K562 (cell line): ENCODE measurements around the gene IGLON5. TPM values are rescaled to one million over a fixed set of nuclear protein-coding genes. Genes with fewer than 3 reads are reported as not detected.

Source experiments
- ATAC-seq: fragments of 200-7000 bp; cut with Tn5 transposase; 3 replicates; pipeline ENCODE4 v1.9.1; 2020; ENCODE audit warnings: moderate library complexity
- Bru-seq: library from RNA; stranded (reverse); fragments of 400-500 nt; gene quantifications from one replicate; lab custom pipeline; 2021; lab: Mats Ljungman, UMichigan
- BruChase-seq, 2 experiments: library from RNA; stranded (reverse); fragments of 400-500 nt; gene quantifications; one replicate each; lab custom pipeline; 2021; lab: Mats Ljungman, UMichigan
- BruUV-seq: library from RNA; stranded (reverse); fragments of 400-500 nt; replicated peaks from 2 replicates; lab custom pipeline; 2021; lab: Mats Ljungman, UMichigan
- CTCF ChIA-PET: fragments of 300-600 bp; formaldehyde crosslinking; extraction: SDS; loops from one replicate; lab custom pipeline; 2021; ENCODE audit warnings: low intra/inter-chr PET ratio; lab: Yijun Ruan, JAX
- POLR2A ChIA-PET: fragments of 300-600, 350-650 bp; sonication (Branson Sonifier 250); formaldehyde crosslinking; extraction: SDS; loops from one replicate; lab custom pipeline; 2021; ENCODE audit warnings: antibody characterized with exemption, inconsistent platforms; lab: Yijun Ruan, JAX
- DNase-seq, 4 experiments: peaks; one replicate each; pipeline versions ENCODE4 v3.0.0 to v3.0.0-alpha.2; 2011 to 2018; ENCODE audit warnings: low spot score in 3 of 4, mixed read lengths in 3 of 4; ENCODE audit errors: extremely low read depth in 1 of 4
- FAIRE-seq: peaks from 2 replicates; lab custom pipeline; 2011; peaks lifted over from hg19 to GRCh38; lab: Jason Lieb, UNC
- H2AFZ ChIP-seq: 2 replicates; pipeline ENCODE4 v1.6.0; 2011; ENCODE audit warnings: low read depth, low read length, control low read depth, inconsistent platforms
- H3K27ac ChIP-seq: fragments of 200-600 bp; 3 replicates; pipeline ENCODE4 v1.8.0; 2011; ENCODE audit warnings: low read depth, mild to moderate bottlenecking, control low read depth, inconsistent platforms, low read length, moderate library complexity, mixed read lengths; ENCODE audit errors: extremely low read depth
- H3K27me3 ChIP-seq, 2 experiments: fragments of 300-600 bp in 1 of 2; 2 replicates in 1 of 2; 3 replicates in 1 of 2; pipeline versions ENCODE4 v1.6.0 to v1.8.0; 2011; ENCODE audit warnings: inconsistent platforms in 2 of 2, low read length in 2 of 2, mild to moderate bottlenecking in 1 of 2, mixed read lengths in 1 of 2, moderate library complexity in 1 of 2; ENCODE audit not compliant: control insufficient read depth in 2 of 2, insufficient read depth in 2 of 2
- H3K36me3 ChIP-seq: fragments of 300-600 bp; 3 replicates; pipeline ENCODE4 v1.8.0; 2011; ENCODE audit warnings: mild to moderate bottlenecking, low read length, inconsistent platforms; ENCODE audit not compliant: control insufficient read depth, insufficient read depth
- H3K4me1 ChIP-seq, 2 experiments: fragments of 200-600 bp in 1 of 2; replicated peaks in 1 of 2; 2 replicates in 1 of 2; 3 replicates in 1 of 2; pipeline versions ENCODE4 v1.5.1 to v1.8.0; 2011; ENCODE audit warnings: inconsistent platforms in 2 of 2, low read length in 2 of 2, mild to moderate bottlenecking in 1 of 2, mixed read lengths in 1 of 2, moderate library complexity in 1 of 2; ENCODE audit not compliant: control insufficient read depth in 2 of 2, insufficient read depth in 2 of 2
- H3K4me2 ChIP-seq: 2 replicates; pipeline ENCODE4 v1.6.1; 2011; ENCODE audit warnings: low read length, control low read depth, inconsistent platforms, mixed read lengths; ENCODE audit not compliant: insufficient read depth
- H3K4me3 ChIP-seq: fragments of 200-600 bp; sonication (generic), shearing (Covaris generic); 2 replicates; pipeline ENCODE4 v1.5.1; 2016; ENCODE audit warnings: control low read depth, inconsistent platforms
- H3K79me2 ChIP-seq: fragments of 200-600 bp; 3 replicates; pipeline ENCODE4 v1.8.0; 2011; ENCODE audit warnings: low read length, inconsistent platforms; ENCODE audit not compliant: control insufficient read depth, insufficient read depth
- H3K9ac ChIP-seq, 2 experiments: 2 replicates each; pipeline versions ENCODE4 v1.6.0 to v1.6.1; 2011; ENCODE audit warnings: low read depth in 2 of 2, low read length in 2 of 2, control low read depth in 1 of 2, inconsistent platforms in 1 of 2, mild to moderate bottlenecking in 1 of 2, mixed read lengths in 1 of 2; ENCODE audit not compliant: insufficient read depth in 1 of 2
- H3K9me1 ChIP-seq: one replicate; pipeline ENCODE4 v1.6.0; 2011; ENCODE audit warnings: inconsistent platforms, mild to moderate bottlenecking, low read length, moderate library complexity; ENCODE audit not compliant: control insufficient read depth, insufficient read depth
- H3K9me3 ChIP-seq: replicated peaks from 2 replicates; pipeline ENCODE4 v1.5.1; 2011; ENCODE audit warnings: low read depth, low read length, inconsistent platforms; ENCODE audit not compliant: control insufficient read depth, insufficient read depth
- H4K20me1 ChIP-seq: replicated peaks from 2 replicates; pipeline ENCODE4 v1.6.1; 2011; ENCODE audit warnings: low read length, inconsistent platforms, mixed read lengths; ENCODE audit not compliant: control insufficient read depth, insufficient read depth
- CREBBP ChIP-seq: IDR thresholded peaks from one replicate; pipeline ENCODE4 v1.6.1; 2012; ENCODE audit warnings: low read depth, mild to moderate bottlenecking, control low read depth, inconsistent platforms, low read length
- NFYB ChIP-seq: IDR thresholded peaks from 2 replicates; pipeline ENCODE4 v1.6.1; 2011; ENCODE audit warnings: mild to moderate bottlenecking, moderate library complexity; ENCODE audit not compliant: insufficient read length; ENCODE audit errors: extremely low read depth
- PRMT5 ChIP-seq: sonication (generic); formaldehyde crosslinking; IDR thresholded peaks from 2 replicates; pipeline ENCODE4 v1.5.0; 2020; ENCODE audit warnings: missing genetic modification reagents
- TOE1 ChIP-seq, 2 experiments: fragments of 450-650 bp in 1 of 2; sonication (generic) in 1 of 2; formaldehyde crosslinking in 1 of 2; IDR thresholded peaks; 2 replicates each; pipeline versions ENCODE4 v1.7.1 to v1.8.0; 2016 to 2022; ENCODE audit warnings: borderline replicate concordance in 2 of 2, mild to moderate bottlenecking in 2 of 2, antibody characterized with exemption in 1 of 2, inconsistent platforms in 1 of 2, low read depth in 1 of 2, missing genetic modification reagents in 1 of 2, moderate library complexity in 1 of 2
- WGBS: fragments of 100-300 bp; shearing (Covaris generic); methylation state at CpG from one replicate; pipeline ENCODE4 v1.1.6; 2016; ENCODE audit warnings: low coverage, mixed read lengths; ENCODE audit not compliant: insufficient coverage; ENCODE audit errors: missing lambda C conversion rate; 5-methylcytosine and 5-hydroxymethylcytosine counted together
- in situ Hi-C: fragments of 300-500 bp; cut with MboI; formaldehyde crosslinking; loops from 4 replicates; pipeline ENCODE4 v1.15.0; 2018; ENCODE audit warnings: inconsistent platforms, mixed read lengths
- intact Hi-C: fragments of 100-400 bp; cut with micrococcal nuclease; formaldehyde crosslinking; loops from 2 replicates; pipeline ENCODE4 v1.14.2; 2022
- long read RNA-seq, 3 experiments: library from polyadenylated mRNA in 2 of 3; library from RNA in 1 of 3; unstranded in 2 of 3; stranded (forward) in 1 of 3; transcript quantifications; one replicate each; pipeline ENCODE4 v2.0.0, GENCODE V29; 2019 to 2022
- polyA minus RNA-seq, 3 experiments: library from RNA; depleted of rRNA, polyadenylated mRNA; stranded (reverse); fragments of >200 nt; gene quantifications; 2 replicates each; pipeline ENCODE4 v1.2.3, GENCODE V29; 2011
- polyA plus RNA-seq, 8 experiments: library from polyadenylated mRNA; depleted of rRNA in 4 of 8; stranded (reverse) in 5 of 8; unstranded in 3 of 8; fragments of >200 nt; fragmentation: Nextera tagmentation in 2 of 8; fragmentation: Illumina TruSeq in 1 of 8; extraction: Ambion mirVana in 2 of 8; extraction: Trizol in 1 of 8; gene quantifications; 2 replicates each; pipeline versions ENCODE4 v1.2.1 to v1.2.3, GENCODE V29; 2011 to 2014; ENCODE audit warnings: inconsistent platforms in 1 of 8, missing spikeins in 1 of 8
- total RNA-seq, 7 experiments: library from RNA; depleted of rRNA in 6 of 7; stranded (reverse); fragments of >200 nt in 6 of 7; fragmentation: Illumina TruSeq in 2 of 7; extraction: Trizol in 2 of 7; gene quantifications; 2 replicates each; pipeline versions ENCODE4 v1.2.1 to v1.2.3, GENCODE V29; 2011 to 2021; ENCODE audit warnings: low replicate concordance in 1 of 7
- TF ChIP-seq, protein P1 (sequence below), 2 experiments: fragments of 450-650 bp; IDR thresholded peaks; 2 replicates each; pipeline ENCODE4 v1.6.1; 2016; ENCODE audit warnings: mild to moderate bottlenecking in 2 of 2, borderline replicate concordance in 1 of 2, low read depth in 1 of 2, moderate library complexity in 1 of 2

The IGLON5 gene
- 0.12 and 0.16 TPM in 2 replicates for total RNA-seq (2011; cell fraction: chromatin; rRNA removed; ENCODE audit: low replicate concordance)
- not detected in 2 replicates for total RNA-seq (2011; cell fraction: nucleolus; rRNA removed)
- 0.29 TPM in 1 of 2 replicates, not detected in the other for total RNA-seq (2011; cell fraction: nucleoplasm; rRNA removed)
- total RNA-seq (2014; rRNA removed) (0.12 and 0.14 TPM in 2 replicates), total RNA-seq (2014; rRNA removed; fragmentation: Illumina TruSeq; extraction: Trizol) (0.11 TPM in 1 of 2 replicates, not detected in the other), total RNA-seq (2015; rRNA removed; fragmentation: Illumina TruSeq; extraction: Trizol) (0.04 and 0.07 TPM in 2 replicates), total RNA-seq (2021) (0.22 and 0.27 TPM in 2 replicates), polyA plus RNA-seq (2011; rRNA removed) (0.14 TPM in 2 replicates), polyA plus RNA-seq (2014; fragmentation: Illumina TruSeq; extraction: Trizol) (0.14 and 0.15 TPM in 2 replicates), polyA plus RNA-seq (2014; fragmentation: Nextera tagmentation; extraction: Ambion mirVana) (not detected), polyA plus RNA-seq (2014; rRNA removed) (0.03 and 0.18 TPM in 2 replicates), polyA minus RNA-seq (2011; rRNA and poly(A)+ RNA removed) (not detected in 2 replicates), Bru-seq, nascent RNA (not detected), BruChase-seq, experiment 1, labeled RNA remaining after a 2-hour chase (not detected), BruChase-seq, experiment 2, labeled RNA remaining after a 6-hour chase (percentile 6 among the genes with signal in this experiment)
- 0.24 and 0.34 TPM in 2 replicates for polyA plus RNA-seq (2011; cell fraction: cytosol; rRNA removed)
- polyA plus RNA-seq (2011; cell fraction: nucleus; rRNA removed) = 0.14 TPM in 2 replicates
- polyA plus RNA-seq (2012) = 0.19 and 0.23 TPM in 2 replicates
- not detected in 2 replicates for polyA minus RNA-seq (2011; cell fraction: cytosol; rRNA and poly(A)+ RNA removed)
- not detected in 2 replicates for polyA minus RNA-seq (2011; cell fraction: nucleus; rRNA and poly(A)+ RNA removed)
- long read RNA-seq, experiment 1, partial matches to known transcripts = 0 of 2 reads
- long read RNA-seq, experiment 1, other reads (novel, unspliced or antisense) = 2 of 2 reads
- long read RNA-seq, experiment 2 = 0 reads
- long read RNA-seq, experiment 3 = 0 reads

DNA sequence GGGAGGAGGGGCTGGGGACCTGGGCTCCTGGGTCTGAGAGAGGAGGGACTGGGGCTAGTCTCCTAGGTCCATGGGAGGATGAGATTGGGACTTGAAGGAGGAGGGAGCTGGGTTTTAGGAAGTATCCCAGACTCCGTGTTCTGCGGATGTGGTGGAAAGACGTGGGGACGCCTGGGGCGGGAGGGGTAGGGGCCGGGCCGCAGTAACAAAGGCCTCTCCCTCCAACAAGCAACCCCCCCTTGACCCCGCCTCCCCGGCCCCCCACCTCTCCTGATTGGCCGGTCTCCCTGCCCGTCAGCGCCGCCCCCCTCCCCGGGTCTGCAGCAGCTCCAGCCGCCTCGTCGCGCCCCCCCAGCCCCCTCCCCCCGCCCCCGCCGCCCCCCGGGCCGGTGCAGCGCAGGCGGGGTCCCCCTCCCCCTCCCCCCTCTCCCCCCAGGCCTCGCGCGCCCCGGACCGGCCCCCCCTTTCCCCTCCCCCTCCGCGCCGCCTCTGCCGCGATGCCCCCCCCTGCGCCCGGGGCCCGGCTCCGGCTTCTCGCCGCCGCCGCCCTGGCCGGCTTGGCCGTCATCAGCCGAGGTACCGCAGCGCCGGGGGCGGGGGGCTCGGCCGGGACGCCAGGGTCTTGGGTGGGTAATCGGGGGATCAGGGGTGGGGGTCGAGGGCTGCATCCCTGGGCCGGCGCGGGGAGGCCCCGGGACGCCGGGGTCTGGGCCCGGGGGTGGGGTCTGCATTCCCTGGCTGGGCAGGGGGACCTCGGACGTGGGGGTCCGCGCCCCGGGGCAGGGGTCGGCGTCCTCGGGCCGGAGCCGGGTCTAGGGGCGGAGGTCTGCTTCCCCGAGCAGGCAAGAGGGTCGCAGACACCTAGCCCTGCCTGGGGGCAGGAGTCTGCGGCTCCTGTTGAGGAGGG, at the start of gene IGLON5:
Gene IGLON5, plus strand, starts transcription at position 294 of the 907 bp plus-strand sequence. Its CDS starts 204 bp downstream, at position 498.
- peaks cover 0 to 8% of the 10 kb centered on the region in 2 experiments; a peak in 1 of 5 replicates for H3K4me1 ChIP-seq
- no peaks in the 10 kb centered on the region for H3K36me3 ChIP-seq
- ATAC-seq (no peak), DNase-seq (peak in 3 of 4 experiments; percentile 71 to 78 (median 72)), FAIRE-seq (no peak)
- ChIA-PET CTCF (no interaction called here), POLR2A (no interaction called here)
- peaks cover 2% of the 10 kb centered on the region for H3K9me3 ChIP-seq
- WGBS = 30% methylated on average over 4 of the region's 76 CpGs
- no peak within 1 kb of the TSS for H2AFZ ChIP-seq
- no peak within 1 kb of the TSS for H3K27ac ChIP-seq
- in situ Hi-C loops = no loop called here
- intact Hi-C loops = no loop called here
- no peak within 1 kb of the TSS for H3K4me2 ChIP-seq
- no peaks in the 10 kb centered on the region for H4K20me1 ChIP-seq
- H3K79me2 ChIP-seq = no peaks in the 10 kb centered on the region
- no peak within 1 kb of the TSS for H3K4me3 ChIP-seq
- H3K9me1 ChIP-seq = no peaks in the 10 kb centered on the region
- peaks cover 3 to 10% of the 10 kb centered on the region in 2 experiments; a peak in 2 of 5 replicates for H3K27me3 ChIP-seq
- no peak within 1 kb of the TSS for H3K9ac ChIP-seq
- BruUV-seq = no TSS peak
- no peak for TF ChIP-seq CREBBP
- TF ChIP-seq, protein P1, sequence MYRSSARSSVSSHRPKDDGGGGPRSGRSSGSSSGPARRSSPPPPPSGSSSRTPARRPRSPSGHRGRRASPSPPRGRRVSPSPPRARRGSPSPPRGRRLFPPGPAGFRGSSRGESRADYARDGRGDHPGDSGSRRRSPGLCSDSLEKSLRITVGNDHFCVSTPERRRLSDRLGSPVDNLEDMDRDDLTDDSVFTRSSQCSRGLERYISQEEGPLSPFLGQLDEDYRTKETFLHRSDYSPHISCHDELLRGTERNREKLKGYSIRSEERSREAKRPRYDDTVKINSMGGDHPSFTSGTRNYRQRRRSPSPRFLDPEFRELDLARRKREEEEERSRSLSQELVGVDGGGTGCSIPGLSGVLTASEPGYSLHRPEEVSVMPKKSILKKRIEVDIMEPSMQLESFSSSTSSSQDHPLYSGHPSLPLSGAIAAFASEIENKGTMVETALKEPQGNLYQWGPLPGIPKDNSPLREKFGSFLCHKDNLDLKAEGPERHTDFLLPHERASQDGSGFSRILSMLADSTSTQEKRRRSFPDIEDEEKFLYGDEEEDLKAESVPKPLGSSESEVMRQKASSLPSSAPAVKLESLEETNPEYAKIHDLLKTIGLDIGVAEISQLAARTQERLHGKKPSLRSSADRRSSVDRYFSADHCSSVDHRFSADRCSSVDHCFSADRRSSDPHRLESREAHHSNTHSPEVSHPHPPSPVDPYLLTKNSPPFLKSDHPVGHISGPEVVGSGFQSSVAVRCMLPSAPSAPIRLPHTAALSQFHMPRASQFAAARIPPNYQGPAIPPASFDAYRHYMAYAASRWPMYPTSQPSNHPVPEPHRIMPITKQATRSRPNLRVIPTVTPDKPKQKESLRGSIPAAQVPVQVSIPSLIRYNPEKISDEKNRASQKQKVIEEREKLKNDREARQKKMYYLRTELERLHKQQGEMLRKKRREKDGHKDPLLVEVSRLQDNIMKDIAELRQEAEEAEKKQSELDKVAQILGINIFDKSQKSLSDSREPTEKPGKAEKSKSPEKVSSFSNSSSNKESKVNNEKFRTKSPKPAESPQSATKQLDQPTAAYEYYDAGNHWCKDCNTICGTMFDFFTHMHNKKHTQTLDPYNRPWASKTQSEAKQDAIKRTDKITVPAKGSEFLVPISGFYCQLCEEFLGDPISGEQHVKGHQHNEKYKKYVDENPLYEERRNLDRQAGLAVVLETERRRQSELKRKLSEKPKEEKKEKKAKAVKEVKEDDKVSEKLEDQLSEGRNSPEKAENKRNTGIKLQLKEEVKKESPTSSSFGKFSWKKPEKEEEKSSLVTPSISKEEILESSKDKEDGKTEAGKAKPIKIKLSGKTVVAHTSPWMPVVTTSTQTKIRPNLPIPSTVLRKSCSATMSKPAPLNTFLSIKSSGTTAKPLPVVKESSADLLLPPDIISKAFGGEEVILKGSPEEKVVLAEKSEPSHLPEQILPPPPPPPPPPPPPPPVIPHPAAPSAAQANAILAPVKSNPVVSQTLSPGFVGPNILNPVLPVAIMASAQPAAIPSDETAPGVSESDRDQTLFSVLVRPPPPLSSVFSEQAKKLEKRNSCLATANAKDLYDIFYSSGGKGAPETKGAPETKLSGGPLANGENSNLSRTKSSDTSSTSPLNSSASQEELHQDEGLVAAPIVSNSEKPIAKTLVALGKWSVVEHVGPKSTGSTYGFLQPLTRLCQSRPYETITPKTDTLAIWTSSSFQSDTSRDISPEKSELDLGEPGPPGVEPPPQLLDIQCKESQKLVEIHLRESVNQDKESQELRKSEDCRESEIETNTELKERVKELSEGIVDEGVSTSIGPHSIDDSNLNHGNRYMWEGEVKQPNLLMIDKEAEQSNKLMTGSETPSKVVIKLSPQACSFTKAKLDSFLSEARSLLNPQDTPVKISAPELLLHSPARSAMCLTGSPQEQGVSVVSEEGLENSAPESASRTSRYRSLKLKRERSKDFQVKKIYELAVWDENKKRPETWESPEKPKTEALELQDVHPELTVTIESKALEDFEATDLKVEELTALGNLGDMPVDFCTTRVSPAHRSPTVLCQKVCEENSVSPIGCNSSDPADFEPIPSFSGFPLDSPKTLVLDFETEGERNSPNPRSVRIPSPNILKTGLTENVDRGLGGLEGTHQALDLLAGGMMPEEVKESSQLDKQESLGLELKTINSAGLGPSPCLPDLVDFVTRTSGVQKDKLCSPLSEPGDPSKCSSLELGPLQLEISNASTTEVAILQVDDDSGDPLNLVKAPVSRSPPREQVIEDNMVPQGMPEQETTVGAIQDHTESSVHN (IDR thresholded peaks at IDR 0.05; ENCODE audit: borderline replicate concordance in 1 of 2, low read depth in 1 of 2) = no peak
- peak; percentile 32 for TF ChIP-seq NFYB
- no peak for TF ChIP-seq TOE1 (IDR thresholded peaks at IDR 0.05; ENCODE audit: borderline replicate concordance)
- TF ChIP-seq TOE1 (CRISPR knock-in tag; IDR thresholded peaks at IDR 0.05; ENCODE audit: borderline replicate concordance, low read depth) = no peak
- no peak for TF ChIP-seq PRMT5 (CRISPR knock-in tag)
